Stomach smooth muscle (tissue), 2 donors: ENCODE data around the gene VGLL2.

Experiments
- H3K27ac ChIP-seq: one replicate; pipeline ENCODE4 v1.7.0; 2013; ENCODE audit warnings: mild to moderate bottlenecking, low read length, inconsistent platforms
- H3K27me3 ChIP-seq, 2 donors: one replicate each; pipeline ENCODE4 v1.7.0; 2013; ENCODE audit warnings: low read length in 2 of 2; ENCODE audit not compliant: insufficient read depth in 2 of 2, control insufficient read depth in 1 of 2
- H3K36me3 ChIP-seq, 2 donors: one replicate each; pipeline ENCODE4 v1.7.0; 2013; ENCODE audit warnings: low read length in 2 of 2; ENCODE audit not compliant: control insufficient read depth in 2 of 2, insufficient read depth in 2 of 2
- H3K4me1 ChIP-seq: one replicate; pipeline ENCODE4 v1.7.0; 2013; ENCODE audit warnings: low read length; ENCODE audit not compliant: control insufficient read depth, insufficient read depth
- H3K4me3 ChIP-seq, 2 donors: one replicate each; pipeline ENCODE4 v1.7.0; 2013; ENCODE audit warnings: low read length in 2 of 2
- H3K9ac ChIP-seq, 2 donors: one replicate each; pipeline ENCODE4 v1.7.0; 2013; ENCODE audit warnings: low read length in 2 of 2, mild to moderate bottlenecking in 1 of 2
- H3K9me3 ChIP-seq, 2 donors: one replicate each; pipeline ENCODE4 v1.7.0; 2013; ENCODE audit warnings: low read length in 2 of 2; ENCODE audit not compliant: control insufficient read depth in 2 of 2
- donor health status: healthy.
- donor health status: Pancreatic carcinoma.

Gene VGLL2

GRCh38 chr6:117290173-117290846 lies 25.0 kb downstream of the VGLL2 start:
- H3K9ac ChIP-seq, result no peak overlapping the region
- H3K4me1 ChIP-seq, result no peaks in the 10 kb centered on the region
- H3K9me3 ChIP-seq, result no peaks in the 10 kb centered on the region
- H3K4me3 ChIP-seq, result no peak overlapping the region
- H3K27me3 ChIP-seq, result no peaks in the 10 kb centered on the region
- no peaks in the 10 kb centered on the region for H3K36me3 ChIP-seq
- H3K27ac ChIP-seq, result no peak overlapping the region

- Histone ChIP-seq H3K9me3 (no peaks in the 10 kb centered on the region), H3K4me1 (no peaks in the 10 kb centered on the region), H3K9ac (no peak overlapping the region), H3K27me3 (no peaks in the 10 kb centered on the region), H3K4me3 (no peak overlapping the region), H3K27ac (no peak overlapping the region), H3K36me3 (no peaks in the 10 kb centered on the region)
These were observed 33.6 kb downstream of the VGLL2 start for GRCh38 chr6:117298941-117299340.

DNA sequence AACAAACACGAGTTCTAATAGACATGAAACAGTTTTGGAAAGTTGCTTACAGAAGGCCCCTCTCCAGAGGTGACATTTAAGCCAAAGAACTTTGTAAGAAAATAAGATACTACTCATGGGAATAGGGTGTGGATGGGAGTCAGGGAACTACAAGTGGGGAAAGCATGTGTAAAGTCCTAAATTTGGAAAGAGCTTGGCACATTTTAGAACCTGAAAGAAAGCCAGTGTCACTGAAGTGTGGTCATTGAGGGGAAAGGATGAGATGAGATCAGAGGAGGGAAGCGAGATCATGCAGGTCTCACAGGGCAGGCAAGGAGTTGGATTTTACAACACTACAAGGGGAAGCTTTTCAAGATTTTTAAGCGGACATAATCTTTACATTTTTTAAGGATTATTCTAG lies 38.0 kb downstream of the VGLL2 start:
- no peaks in the 10 kb centered on the region for H3K27me3 ChIP-seq
- no peak overlapping the region for H3K27ac ChIP-seq
- H3K36me3 ChIP-seq, result no peaks in the 10 kb centered on the region
- no peak overlapping the region for H3K9ac ChIP-seq
- no peaks in the 10 kb centered on the region for H3K4me1 ChIP-seq
- no peak overlapping the region for H3K4me3 ChIP-seq
- H3K9me3 ChIP-seq, result no peaks in the 10 kb centered on the region

DNA sequence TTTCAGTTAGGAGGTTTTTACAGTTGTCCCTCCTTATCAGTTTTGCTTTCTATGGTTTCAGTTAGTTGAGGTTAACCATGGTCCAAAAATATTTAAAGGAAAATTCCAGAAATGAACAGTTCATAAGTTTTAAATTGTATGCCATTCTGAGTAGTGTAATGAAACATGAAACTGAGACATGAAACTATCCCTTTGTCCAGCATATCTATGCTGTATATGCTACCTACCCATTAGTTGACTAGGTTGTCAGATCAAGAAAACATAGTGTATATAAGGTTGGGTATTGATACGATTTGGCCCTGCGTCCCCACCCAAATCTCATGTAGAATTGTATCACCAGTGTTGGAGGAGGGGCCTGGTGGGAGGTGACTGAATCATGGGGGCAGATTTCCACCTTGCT lies 39.1 kb downstream of the VGLL2 start:
- Histone ChIP-seq H3K36me3 (no peaks in the 10 kb centered on the region), H3K9me3 (no peaks in the 10 kb centered on the region), H3K9ac (no peak overlapping the region), H3K27me3 (no peaks in the 10 kb centered on the region), H3K4me3 (no peak overlapping the region), H3K27ac (no peak overlapping the region), H3K4me1 (no peaks in the 10 kb centered on the region)

DNA sequence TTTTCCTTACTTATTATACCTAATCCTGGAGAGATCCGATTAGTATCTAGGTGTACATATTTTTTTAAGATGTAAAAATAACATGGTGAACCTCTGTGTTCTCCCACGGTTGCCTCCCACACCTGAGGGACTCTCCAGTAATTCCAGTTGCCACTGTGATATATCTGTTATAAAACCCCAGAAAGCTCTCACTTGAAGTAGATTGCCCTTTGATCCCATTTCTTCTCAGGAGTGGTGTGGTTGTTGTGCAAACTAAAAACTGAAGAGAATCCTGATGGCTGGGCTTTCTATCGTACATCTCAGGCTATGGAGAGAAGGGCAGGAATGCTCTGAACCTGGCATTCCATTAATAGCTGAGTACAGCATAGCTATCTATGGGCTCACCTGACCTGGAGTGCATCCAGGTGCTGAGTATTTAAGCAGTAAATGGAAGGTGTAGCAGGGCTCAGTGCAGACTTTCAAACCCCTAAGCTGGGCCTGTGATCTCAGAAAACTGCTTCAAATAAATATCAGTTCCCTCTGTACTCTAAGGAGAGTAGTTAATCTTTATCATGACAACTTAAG lies 41.0 kb downstream of the VGLL2 start:
- Histone ChIP-seq H3K27ac (no peak overlapping the region), H3K4me3 (no peak overlapping the region), H3K36me3 (no peaks in the 10 kb centered on the region)

DNA sequence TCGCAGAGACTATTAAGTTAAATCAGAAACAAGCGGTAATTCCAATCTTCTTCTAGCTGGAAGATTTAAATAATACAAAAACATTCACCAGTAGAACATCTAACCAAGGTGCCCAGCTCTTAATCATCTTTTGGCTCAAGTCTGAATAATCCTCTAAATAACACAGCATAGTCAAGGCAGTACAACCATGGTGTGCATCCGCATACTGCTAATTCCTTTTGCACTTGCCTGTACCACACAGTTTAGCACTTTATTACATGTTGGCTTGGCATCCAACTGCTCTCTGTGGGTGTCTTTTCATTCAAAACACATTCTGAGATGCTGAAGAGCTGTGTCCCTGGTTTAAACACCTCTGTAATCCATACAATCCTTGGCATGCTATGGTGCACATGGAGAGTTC lies 42.3 kb downstream of the VGLL2 start:
- no peak overlapping the region for H3K9ac ChIP-seq
- H3K4me1 ChIP-seq, result no peaks in the 10 kb centered on the region
- H3K4me3 ChIP-seq, result no peak overlapping the region
- no peak overlapping the region for H3K27ac ChIP-seq
- peaks cover 0 to 6% of the 10 kb centered on the region in 2 donors for H3K27me3 ChIP-seq
- no peaks in the 10 kb centered on the region for H3K9me3 ChIP-seq
- no peaks in the 10 kb centered on the region for H3K36me3 ChIP-seq

More for the DNA sequence above, 41.0 kb downstream of the VGLL2 start:
- Histone ChIP-seq H3K4me1 (no peaks in the 10 kb centered on the region), H3K27me3 (no peaks in the 10 kb centered on the region), H3K9me3 (no peaks in the 10 kb centered on the region), H3K9ac (no peak overlapping the region)

GRCh38 chr6:117309069-117309468 lies 43.7 kb downstream of the VGLL2 start:
- Histone ChIP-seq H3K9me3 (no peaks in the 10 kb centered on the region), H3K4me3 (no peak overlapping the region), H3K27ac (no peak overlapping the region), H3K9ac (no peak overlapping the region), H3K27me3 (peaks cover 0 to 6% of the 10 kb centered on the region in 2 donors), H3K36me3 (no peaks in the 10 kb centered on the region), H3K4me1 (no peaks in the 10 kb centered on the region)

DNA sequence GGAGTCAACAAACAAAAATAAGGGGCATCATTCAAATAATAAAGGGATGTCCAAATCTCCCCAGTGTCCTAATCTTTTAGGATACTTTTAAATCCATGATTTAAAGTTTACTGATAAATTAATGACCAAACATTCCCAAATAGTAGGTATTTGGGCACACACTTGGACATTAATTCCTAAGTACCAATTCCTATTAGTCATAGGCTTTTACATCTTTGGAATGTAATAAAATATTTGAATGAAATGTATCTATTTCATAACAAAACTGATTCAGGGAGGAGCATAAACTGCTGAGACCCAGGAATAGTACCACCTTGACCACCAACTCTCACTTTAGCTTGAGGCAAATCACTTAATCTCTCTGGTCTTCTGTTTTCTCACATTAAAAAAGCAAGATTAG lies 44.3 kb downstream of the VGLL2 start:
- H3K36me3 ChIP-seq, result no peaks in the 10 kb centered on the region
- H3K9ac ChIP-seq, result no peak overlapping the region
- H3K27me3 ChIP-seq, result peaks cover 0 to 6% of the 10 kb centered on the region in 2 donors
- H3K27ac ChIP-seq, result no peak overlapping the region
- no peak overlapping the region for H3K4me3 ChIP-seq
- no peaks in the 10 kb centered on the region for H3K4me1 ChIP-seq
- no peaks in the 10 kb centered on the region for H3K9me3 ChIP-seq

DNA sequence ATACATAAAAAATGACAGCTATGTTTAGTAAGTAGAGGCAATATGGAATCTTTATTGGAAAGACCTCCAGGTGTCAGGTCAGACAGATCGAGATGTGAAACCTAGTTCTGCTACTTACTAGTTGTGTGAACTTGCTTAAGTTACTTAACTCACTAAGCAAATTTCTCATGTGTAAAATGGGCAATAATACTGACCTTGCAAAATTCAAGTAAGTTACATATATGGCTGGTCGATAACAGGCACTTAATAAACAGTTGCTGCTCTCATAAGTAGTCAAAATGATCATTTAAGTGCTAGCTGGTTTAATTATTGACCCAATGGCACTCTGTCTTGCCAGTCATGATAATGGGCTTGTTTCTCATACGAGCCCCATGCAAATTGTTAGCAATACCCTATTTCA lies 46.0 kb downstream of the VGLL2 start:
- Histone ChIP-seq H3K9me3 (no peaks in the 10 kb centered on the region), H3K36me3 (no peaks in the 10 kb centered on the region), H3K4me3 (no peak overlapping the region), H3K9ac (no peak overlapping the region), H3K27me3 (peaks cover 0 to 6% of the 10 kb centered on the region in 2 donors), H3K27ac (no peak overlapping the region), H3K4me1 (no peaks in the 10 kb centered on the region)

DNA sequence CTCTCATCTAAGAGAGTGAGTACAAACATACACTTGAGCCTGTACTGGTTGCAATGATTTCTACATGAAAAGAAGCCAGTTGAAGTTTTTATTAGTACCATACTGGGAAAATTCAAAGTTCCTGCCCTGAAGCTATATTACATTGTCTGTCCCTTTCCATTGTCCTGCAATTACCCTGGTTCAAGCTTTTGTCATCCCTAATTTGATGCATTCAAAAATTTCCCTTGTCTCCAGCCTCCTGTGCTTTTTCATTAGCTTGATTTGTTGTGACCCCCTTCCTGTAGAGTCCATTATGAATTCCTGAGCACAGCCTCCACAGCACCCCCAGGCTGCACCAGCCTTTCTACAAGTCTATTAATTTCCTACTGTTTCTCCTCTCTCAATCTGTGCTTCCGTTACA lies 46.4 kb downstream of the VGLL2 start:
- no peak overlapping the region for H3K4me3 ChIP-seq
- no peaks in the 10 kb centered on the region for H3K36me3 ChIP-seq
- no peak overlapping the region for H3K27ac ChIP-seq
- peaks cover 0 to 6% of the 10 kb centered on the region in 2 donors for H3K27me3 ChIP-seq
- H3K9me3 ChIP-seq, result no peaks in the 10 kb centered on the region
- no peak overlapping the region for H3K9ac ChIP-seq
- no peaks in the 10 kb centered on the region for H3K4me1 ChIP-seq

DNA sequence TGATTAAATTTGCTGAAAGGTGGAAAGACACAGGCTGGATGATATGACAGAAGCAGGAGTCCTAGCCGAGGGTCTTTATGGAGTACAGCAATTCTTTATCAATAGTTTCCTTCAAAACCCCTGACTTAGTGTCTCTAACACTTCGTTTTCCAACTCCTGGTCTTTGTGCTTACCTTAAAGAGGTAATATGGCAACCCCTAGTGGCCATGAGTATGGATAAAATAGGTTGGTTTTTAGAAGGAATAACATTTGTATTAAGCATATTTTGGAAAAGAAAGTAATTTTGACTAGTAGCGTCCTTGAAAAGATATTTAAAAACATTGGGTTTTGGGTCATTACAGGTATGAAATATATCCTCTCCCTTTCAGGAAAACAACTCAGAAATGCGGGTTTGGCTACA lies 51.9 kb downstream of the VGLL2 start:
- Histone ChIP-seq H3K4me3 (no peak overlapping the region), H3K27ac (no peak overlapping the region), H3K36me3 (no peaks in the 10 kb centered on the region), H3K9me3 (no peaks in the 10 kb centered on the region), H3K9ac (no peak overlapping the region), H3K27me3 (peaks cover 0 to 3% of the 10 kb centered on the region in 2 donors), H3K4me1 (no peaks in the 10 kb centered on the region)
